ENCODE data around the gene HIRIP3.

The HIRIP3 gene

DNA sequence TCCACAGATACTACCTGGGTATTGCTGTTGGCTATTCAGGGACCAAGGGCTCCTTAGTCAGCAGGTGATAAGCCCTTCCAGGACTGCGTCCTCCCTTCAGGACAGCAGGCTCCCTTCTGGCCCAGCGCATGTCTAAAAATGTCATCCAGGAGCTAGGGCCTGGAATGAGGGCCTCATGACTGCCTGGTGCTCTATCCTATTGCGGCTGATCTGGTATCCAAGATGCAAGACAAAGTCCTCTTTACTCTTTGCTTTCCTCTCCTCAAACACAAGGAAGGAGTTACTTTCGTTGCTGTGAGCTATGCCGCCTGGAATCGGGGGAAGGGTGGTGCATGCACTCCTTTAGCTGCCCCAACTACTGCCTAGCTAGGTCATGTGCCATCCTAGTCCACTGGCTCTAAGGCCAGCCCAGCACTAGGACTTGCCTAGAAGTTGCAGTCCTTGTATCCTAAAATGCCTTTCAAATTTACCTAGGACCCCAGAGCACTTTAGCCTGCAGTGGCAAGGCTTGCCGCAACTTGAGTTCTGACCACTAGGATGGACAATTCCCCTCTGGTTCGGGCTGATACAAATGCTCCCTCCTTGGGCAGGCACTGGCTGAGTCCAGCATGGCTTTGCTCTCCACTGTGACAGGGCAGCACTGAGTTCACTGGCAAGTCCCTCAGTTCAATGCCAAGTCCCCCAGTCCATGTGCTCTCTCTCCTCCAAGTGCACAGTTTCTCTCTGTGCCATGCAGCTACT lies 43.6 kb downstream of the HIRIP3 start:
- no peak for DNase-seq

DNA sequence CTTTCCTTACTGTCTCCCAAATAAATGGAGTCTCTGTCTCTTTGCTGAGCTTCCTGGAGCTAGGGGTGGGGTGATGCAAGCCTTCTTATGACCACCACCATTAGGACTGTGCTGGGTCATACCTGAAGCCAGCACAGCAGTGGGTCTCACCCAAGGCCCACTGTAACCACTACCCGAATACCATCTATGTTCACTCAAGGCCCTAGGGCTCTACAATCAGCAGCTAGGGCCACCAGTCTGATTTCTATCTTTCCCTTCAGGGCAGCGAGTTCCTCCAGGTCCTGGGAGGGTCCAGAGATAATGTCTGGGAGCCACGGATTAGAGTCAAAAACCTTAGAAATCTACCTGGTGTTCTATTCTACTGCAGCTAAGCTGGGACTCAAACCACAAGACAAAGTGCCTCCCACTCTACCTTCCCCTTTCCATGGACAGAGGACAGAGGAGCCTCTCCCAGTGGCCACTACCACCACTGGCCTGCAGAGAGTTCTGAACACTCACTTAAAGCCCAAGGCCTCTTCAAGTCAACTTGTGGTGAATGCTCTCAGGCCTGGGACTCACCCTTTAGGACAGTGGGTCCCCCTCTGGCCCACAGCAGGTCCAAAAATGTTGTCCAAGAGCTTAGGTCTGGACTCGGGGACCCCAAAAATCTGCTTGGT lies 44.5 kb downstream of the HIRIP3 start:
- no peak for DNase-seq

DNA sequence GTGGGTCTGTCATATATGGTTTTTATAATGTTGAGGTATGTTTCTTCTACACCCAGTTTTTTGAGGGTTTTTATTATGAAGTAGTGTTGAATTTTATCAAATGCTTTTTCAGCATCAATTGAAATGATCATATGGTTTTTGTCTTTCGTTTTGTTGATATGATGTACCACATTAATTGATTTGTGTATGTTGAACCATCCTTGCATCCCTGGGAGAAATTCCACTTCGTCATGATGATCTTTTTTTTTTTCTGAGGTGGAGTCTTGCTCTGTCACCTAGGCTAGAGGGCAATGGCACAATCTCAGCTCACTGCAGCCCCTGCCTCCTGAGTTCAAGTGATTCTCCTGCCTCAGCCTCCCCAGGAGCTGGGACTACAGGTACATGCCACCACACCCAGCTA lies 47.5 kb downstream of the HIRIP3 start:
- no peak for DNase-seq

DNA sequence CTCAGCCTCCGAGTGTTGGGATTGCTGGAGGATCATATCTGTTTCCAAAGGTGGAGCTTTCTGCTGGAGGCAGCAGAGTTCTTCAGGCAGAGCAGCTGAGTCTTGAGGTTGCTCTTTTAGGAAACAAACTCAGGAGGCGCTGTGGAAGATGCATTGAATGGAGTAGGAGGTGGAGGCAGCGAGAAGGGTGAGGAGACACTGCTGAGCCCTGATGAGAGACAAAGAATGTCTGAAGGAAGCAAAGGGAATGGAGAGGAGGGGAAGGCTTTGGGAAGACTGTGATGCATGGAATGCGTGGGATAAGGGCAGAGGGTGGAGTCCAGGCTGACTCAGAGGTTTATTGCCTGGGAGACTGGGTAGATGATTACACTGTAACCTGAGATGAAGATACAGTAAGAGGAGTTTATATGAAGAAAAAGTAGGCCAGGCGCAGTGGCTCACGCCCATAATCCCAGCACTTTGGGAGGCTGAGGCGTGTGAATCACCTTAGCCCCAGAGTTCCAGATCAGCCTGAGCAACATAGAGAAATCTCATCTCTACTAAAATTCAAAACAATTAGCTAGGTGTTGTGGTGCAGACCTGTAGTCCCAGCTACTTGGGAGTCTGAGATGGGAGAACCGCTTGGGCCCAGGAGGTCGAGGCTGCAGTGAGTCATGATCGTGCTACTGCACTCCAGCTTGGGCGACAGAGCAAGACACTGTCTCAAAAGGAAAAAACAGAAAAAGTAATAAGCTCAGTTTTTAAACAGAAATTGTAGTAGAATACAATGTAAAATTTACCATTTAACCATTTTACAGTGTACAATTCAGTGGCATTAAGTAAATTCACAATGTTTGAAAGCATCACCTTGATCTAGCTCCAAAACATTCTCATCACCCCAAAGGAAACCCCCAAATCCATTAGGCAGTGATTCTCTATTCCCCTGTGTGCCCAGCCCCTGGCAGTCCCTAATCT lies 51.3 kb downstream of the HIRIP3 start:
- peak in 1 of 2 experiments; percentile 60 for DNase-seq
